Measurements from ENCODE around the gene GTF3C1.

Gene GTF3C1

DNA sequence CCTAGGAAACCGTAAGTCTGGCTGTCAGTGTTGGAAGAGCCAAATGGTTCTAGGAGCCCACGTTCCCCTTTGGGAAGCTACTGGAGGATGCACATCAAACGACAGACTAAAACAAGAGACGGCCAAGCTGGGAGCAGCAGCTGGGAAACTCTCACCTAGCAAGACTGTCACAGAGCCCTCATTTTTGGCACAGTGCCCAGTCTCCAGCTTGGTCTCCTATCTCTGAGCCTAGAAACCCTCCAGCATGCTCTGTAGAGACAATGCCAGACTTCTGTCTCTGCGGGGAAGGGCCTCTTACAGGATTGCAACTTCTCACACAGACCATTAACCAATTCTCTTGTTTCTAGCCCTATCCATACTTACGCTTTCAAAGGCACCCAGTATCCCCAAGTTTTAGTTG, 23.5 kb downstream of the GTF3C1 start:
- TF ChIP-seq SIN3A (IDR thresholded peaks at IDR 0.05; ENCODE audit: borderline replicate concordance, insufficient read depth, low read length) (no peak), REST (IDR thresholded peaks at IDR 0.05; ENCODE audit: insufficient read depth in 1 of 2, low read depth in 2 of 2, low read length in 2 of 2) (no peak), TAF1 (IDR thresholded peaks at IDR 0.05; ENCODE audit: borderline replicate concordance, insufficient read depth, low read length) (no peak), FOXP2 (optimal IDR thresholded peaks at IDR 0.05; ENCODE audit: borderline replicate concordance, extremely low read depth, extremely low read length, insufficient read depth) (no peak), POLR2AphosphoS5 (IDR thresholded peaks at IDR 0.05; ENCODE audit: low read depth, low read length) (no peak)

- no peak for TF ChIP-seq REST (IDR thresholded peaks at IDR 0.05; ENCODE audit: insufficient read depth in 1 of 2, low read depth in 2 of 2, low read length in 2 of 2)
- TF ChIP-seq TAF1 (IDR thresholded peaks at IDR 0.05; ENCODE audit: borderline replicate concordance, insufficient read depth, low read length), result no peak
- no peak for TF ChIP-seq FOXP2 (optimal IDR thresholded peaks at IDR 0.05; ENCODE audit: borderline replicate concordance, extremely low read depth, extremely low read length, insufficient read depth)
- TF ChIP-seq POLR2AphosphoS5 (IDR thresholded peaks at IDR 0.05; ENCODE audit: low read depth, low read length), result no peak
- TF ChIP-seq SIN3A (IDR thresholded peaks at IDR 0.05; ENCODE audit: borderline replicate concordance, insufficient read depth, low read length), result no peak
Observed at GRCh38 chr16:27522173-27522707, 27.5 kb downstream of the GTF3C1 start.

GRCh38 chr16:27520982-27521673, 28.6 kb downstream of the GTF3C1 start:
- TF ChIP-seq TAF1 (IDR thresholded peaks at IDR 0.05; ENCODE audit: borderline replicate concordance, insufficient read depth, low read length), result no peak
- TF ChIP-seq REST (IDR thresholded peaks at IDR 0.05; ENCODE audit: insufficient read depth in 1 of 2, low read depth in 2 of 2, low read length in 2 of 2), result no peak
- TF ChIP-seq POLR2AphosphoS5 (IDR thresholded peaks at IDR 0.05; ENCODE audit: low read depth, low read length), result no peak
- TF ChIP-seq FOXP2 (optimal IDR thresholded peaks at IDR 0.05; ENCODE audit: borderline replicate concordance, extremely low read depth, extremely low read length, insufficient read depth), result no peak
- TF ChIP-seq SIN3A (IDR thresholded peaks at IDR 0.05; ENCODE audit: borderline replicate concordance, insufficient read depth, low read length), result no peak

GRCh38 chr16:27518226-27518625, 31.5 kb downstream of the GTF3C1 start:
- TF ChIP-seq POLR2AphosphoS5 (IDR thresholded peaks at IDR 0.05; ENCODE audit: low read depth, low read length) (no peak), TAF1 (IDR thresholded peaks at IDR 0.05; ENCODE audit: borderline replicate concordance, insufficient read depth, low read length) (no peak), REST (IDR thresholded peaks at IDR 0.05; ENCODE audit: insufficient read depth in 1 of 2, low read depth in 2 of 2, low read length in 2 of 2) (no peak)

Data from PFSK-1 (cell line).